Activated gamma-delta T cell (primary cell): Measurements from ENCODE around the gene IKZF4.
A peak's percentile ranks its signal among the peaks of the same experiment; 100 is the strongest.
"Not testable (repeated sequence)": the region's sequence is repeated elsewhere in the genome, so short reads cannot be mapped to it uniquely, and the experiment has no call there.

Source experiments
- DNase-seq: peaks from one replicate; lab custom pipeline; 2025; lab: John Stamatoyannopoulos, UW

The IKZF4 gene

GRCh38 chr12:56040151-56040550 is 19.3 kb downstream of the IKZF4 start:
- DNase-seq, result no peak

GRCh38 chr12:56040963-56041551 is 20.2 kb downstream of the IKZF4 start:
- no peak for DNase-seq

- DNase-seq, result peak; percentile 85
Observed at GRCh38 chr12:56041552-56042429, 20.9 kb downstream of the IKZF4 start, which contains the start of gene RPS26. TSS of gene RPS26 (plus strand) at chr12:56041918. CDS start at chr12:56042167, 249 bp downstream.

GRCh38 chr12:56042430-56042813 is 21.6 kb downstream of the IKZF4 start:
- not testable (repeated sequence) for DNase-seq

GRCh38 chr12:56042843-56043242 is 22.0 kb downstream of the IKZF4 start:
- no peak for DNase-seq

GRCh38 chr12:56046027-56046780 is 25.4 kb downstream of the IKZF4 start:
- DNase-seq, result no peak

GRCh38 chr12:56053407-56053893 is 32.6 kb downstream of the IKZF4 start:
- no peak for DNase-seq

GRCh38 chr12:56059964-56060363 is 39.1 kb downstream of the IKZF4 start:
- DNase-seq, result not testable (repeated sequence)

GRCh38 chr12:56061982-56062381 is 41.1 kb downstream of the IKZF4 start:
- DNase-seq, result no peak

- DNase-seq, result no peak
Observed at GRCh38 chr12:56062996-56063395, 42.2 kb downstream of the IKZF4 start.

- no peak for DNase-seq
Observed at GRCh38 chr12:56071648-56072047, 50.8 kb downstream of the IKZF4 start.

- no peak for DNase-seq
Observed at GRCh38 chr12:56074396-56074795, 53.6 kb downstream of the IKZF4 start.

GRCh38 chr12:56077966-56078365 is 57.1 kb downstream of the IKZF4 start:
- DNase-seq, result not testable (repeated sequence)

- no peak for DNase-seq
Observed at GRCh38 chr12:56078427-56078826, 57.6 kb downstream of the IKZF4 start.

GRCh38 chr12:56078931-56079722 is 58.3 kb downstream of the IKZF4 start:
- peak; percentile 29 for DNase-seq

- peak; percentile 50 for DNase-seq
Observed at GRCh38 chr12:56079723-56080555, 59.1 kb downstream of the IKZF4 start, which contains the start of gene ERBB3. TSS of gene ERBB3 (plus strand) at chr12:56080165. CDS start at chr12:56080301, 136 bp downstream.

GRCh38 chr12:56080556-56081138 is 59.8 kb downstream of the IKZF4 start:
- no peak for DNase-seq

GRCh38 chr12:56081393-56082347 is 60.8 kb downstream of the IKZF4 start:
- DNase-seq, result no peak

GRCh38 chr12:56082382-56082781 is 61.5 kb downstream of the IKZF4 start:
- DNase-seq, result no peak
